ENCODE measurements around the gene PGP.

The PGP gene

DNA sequence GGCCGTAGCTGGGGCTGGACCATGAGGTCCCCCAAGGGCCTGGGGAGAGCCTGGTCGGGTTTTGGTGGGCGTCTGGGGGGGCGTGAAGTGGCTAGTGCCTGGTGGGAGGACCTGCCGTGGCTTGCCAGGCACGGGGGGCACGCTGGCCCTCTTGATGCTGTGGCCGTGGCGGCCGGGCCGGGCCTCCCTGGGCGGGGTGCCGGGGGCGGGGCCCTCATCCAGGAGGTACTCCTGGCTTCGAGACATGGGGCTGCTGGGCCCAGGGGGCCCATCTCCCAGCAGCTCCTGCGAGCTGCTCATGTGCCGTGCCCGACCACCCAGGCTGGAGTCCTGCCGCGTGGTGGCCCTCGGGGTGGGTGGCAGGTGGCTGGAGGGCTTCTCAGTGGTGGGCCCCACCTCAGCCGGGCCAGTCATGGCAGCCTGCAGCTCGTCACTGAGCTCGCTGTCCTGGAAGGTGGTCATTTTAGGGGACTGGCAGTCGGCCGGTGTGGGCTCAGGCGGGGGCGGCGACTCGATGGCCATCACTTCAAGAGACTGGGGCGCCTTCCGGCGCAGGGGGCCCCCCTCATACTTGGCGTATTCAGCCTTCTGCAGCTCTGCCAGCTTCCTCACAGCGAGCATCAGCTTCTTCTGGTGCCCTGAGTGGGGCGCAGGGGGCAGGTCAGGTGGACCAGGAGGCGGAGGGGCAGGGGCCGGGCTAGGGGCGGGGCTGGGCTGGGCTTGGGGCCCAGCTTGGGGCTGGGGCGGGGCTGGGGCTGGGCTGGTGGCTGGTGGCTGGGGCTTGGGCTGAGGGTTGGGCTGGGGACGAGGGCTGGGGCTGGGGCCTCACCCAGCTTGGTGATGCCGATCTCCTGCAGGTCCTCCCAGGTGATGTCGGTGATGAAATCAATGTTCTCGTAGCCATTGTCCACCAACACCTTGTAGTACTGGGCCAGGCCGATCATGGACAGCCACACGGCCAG lies 33.4 kb downstream of the PGP start:
- no peak for DNase-seq

DNA sequence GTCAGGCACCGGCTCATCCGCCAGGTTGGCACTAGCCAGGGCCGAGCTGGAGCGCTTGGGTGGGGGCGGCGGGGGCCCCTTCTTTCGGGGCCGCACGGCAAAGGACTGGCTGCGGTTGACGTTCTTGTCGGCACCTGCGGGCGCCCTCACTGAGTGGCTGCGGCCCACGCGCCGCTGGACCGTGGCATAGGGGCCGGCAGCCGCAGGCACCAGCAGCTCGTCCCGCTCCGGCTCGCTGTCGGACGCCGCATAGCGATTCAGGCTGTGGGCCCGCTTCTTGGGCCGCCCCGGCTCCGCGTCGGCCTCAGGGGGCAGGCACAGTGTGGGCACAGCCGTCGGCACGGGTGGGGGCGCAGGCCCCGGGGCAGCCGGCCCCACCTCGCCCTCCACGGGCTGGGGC lies 34.2 kb downstream of the PGP start:
- DNase-seq, result no peak

DNA sequence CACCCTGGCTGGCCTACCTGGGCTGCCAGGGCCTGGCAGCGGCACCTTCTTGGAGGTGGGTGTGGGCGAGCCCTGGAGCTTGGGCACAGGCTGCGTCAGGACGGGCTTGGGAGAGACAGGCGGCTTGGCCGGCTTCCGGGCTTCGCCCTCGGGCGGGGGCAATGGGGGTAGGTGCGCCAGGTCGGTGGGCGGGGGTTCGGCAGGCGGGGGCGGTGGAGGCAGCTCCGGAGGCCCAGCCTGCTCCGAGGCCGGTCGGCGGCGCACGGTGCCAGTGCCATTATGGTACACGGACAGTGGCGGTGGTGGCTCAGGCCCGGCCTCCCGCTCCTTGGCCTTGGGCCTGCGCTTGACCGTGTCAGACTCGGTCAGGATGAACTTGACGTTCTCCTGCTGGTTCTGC lies 35.1 kb downstream of the PGP start:
- no peak for DNase-seq

DNA sequence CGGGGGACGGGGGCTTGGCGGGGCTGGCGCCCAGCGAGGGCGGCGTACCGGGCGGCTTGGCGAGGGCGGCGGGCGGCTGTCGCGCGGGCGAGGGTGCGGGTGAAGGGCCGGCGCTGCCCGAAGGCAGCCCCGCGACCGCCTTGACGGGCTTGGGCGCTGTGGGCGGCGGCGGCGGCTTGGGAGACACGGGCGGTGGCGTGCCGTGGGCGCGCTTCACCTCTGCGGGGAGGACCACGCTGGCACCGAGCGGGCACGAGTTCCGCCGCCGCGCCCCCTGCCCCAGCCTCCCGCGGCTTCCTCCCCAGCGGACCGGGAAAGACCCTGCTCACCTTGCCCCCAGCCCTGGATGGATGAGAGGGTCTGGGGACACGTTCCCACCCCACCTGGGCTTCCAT lies 35.5 kb downstream of the PGP start:
- DNase-seq, result no peak

DNA sequence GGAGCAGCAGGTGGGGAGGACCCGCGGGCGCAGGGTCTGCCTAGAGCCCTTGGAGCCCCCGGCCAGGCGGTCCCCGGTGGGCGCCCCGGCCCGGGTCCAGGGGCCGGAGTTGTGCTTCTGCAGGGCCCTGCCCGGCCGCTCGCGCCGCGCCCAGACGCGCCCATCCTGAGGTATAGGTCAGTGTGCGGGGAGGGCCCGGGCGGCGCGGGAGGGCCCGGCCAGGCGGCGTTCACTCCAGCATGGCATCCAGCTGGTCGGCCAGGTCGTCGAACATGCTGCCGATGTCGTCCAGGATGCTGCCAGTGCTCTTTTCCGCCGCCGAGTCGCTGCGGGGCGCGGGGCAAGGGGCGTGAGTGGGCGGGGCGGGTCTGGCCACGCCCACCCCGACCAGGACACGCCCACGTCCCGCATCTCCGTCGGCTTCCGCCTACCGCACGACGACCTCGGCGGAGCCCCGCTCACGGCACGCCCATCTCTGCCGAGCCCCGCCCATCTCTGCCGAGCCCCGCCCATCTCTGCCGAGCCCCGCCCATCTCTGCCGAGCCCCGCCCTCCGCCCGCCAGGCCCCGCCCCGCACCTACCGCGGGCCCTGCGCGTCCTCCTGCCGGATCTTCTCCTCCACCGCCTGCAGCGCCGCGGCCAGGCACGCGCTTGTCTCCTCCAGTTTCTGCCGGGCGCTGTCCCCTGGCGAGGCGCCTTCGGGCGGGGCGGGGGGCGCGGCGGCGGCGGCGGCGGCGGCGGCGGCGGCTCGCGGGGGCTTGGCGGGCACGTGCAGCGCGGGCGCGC lies 36.1 kb downstream of the PGP start:
- peak in 1 of 2 donors; percentile 23 for DNase-seq

DNA sequence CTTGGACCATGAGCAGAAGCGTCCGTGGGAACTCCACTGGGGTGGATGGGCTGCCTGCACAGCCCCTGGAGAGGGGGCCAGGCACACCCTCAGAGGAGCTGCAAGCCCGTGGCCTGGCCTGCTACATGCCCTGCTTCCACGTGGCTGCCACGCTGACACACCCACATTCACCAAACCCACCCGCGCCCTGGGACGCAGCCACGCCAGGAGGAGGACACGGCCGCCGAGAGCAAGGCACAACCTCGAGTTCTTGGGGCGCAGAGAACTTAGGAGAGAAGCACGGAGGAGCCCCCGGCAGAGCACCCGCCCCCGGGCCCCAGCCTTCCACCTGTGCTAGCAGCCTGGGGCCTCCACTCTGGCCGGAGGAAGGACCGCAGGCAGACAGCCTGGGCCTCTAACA lies 37.1 kb downstream of the PGP start:
- DNase-seq, result no peak

DNA sequence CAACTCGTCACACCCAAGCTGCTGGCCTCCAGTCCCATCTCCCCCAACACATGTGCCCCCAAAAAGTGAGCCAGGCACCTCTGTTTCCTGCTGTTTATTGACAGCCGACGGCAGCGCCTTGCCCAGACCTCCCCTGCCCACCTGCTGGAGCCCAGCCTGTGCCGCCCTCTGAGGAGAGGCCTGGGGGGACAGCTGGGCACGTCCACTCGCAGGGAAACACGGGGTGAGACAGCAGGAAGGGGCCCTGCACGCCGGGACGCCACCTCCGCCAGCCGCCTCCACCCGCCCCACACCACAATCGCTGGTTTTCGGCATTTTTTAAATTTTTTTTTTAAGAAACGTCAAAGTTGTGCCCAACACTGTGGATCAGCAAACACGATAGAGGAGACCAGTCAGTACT lies 37.5 kb downstream of the PGP start:
- DNase-seq, result no peak

DNA sequence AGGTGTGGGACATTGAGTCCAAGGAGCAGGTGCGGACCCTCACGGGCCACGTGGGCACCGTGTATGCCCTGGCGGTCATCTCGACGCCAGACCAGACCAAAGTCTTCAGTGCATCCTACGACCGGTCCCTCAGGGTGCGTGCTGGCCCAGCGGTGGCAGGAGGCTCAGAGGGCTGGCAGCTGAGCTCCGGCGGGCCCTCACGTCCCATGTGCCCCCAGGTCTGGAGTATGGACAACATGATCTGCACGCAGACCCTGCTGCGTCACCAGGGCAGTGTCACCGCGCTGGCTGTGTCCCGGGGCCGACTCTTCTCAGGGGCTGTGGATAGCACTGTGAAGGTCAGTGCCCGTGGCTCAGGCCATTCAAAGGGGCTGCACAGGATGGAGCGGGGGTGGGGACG lies 38.6 kb downstream of the PGP start:
- no peak for DNase-seq

DNA sequence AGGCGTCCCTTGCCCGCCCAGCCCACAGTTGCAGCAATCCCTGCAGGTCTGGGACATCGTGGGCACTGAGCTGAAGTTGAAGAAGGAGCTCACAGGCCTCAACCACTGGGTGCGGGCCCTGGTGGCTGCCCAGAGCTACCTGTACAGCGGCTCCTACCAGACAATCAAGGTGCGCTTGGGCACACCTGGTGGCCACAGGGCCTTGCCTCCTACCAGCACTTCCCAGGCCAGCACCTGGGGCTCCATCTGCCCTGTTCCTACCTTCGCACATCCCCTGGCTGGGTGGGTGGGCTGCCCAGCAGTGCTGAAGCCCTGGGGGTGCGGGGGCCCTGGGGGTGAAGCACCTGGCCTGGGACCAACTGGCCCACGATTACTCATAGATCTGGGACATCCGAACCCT lies 39.2 kb downstream of the PGP start:
- no peak for DNase-seq

DNA sequence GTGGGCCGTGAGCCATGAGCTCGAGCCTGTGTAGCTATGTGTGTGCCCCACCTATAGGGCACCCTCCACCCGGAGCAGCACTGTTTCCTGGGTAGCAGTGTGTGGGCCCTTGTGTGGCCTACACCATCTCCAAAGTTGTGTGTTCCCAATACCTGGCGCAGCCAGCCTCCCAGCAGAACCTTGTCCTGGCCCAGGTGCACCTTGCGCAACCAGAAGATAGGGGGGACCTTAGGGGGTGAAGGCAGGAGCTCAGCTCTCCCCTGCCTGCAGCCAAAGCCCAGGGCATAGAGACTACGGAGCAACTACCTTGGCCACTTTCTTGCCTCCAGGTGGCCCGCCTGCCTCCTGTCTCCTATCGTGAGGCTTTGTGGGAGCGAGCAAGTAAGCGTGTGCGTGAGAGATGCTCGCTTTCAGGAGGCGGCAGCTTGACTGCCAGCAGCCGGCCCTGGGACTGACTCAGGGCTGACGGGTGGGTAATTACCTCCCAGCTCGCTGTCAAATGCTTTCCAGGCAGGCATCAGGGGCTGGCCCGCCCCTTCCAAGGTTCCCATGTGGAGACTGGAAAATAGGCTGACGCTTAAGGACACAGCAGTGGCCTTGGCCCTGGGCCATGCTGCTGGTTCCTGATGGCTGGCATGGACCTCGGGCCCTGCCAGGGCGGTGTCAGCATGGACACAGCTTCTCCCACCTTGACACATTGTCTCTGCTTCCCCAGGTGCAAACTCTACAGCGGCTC lies 40.1 kb downstream of the PGP start:
- no peak for DNase-seq

DNA sequence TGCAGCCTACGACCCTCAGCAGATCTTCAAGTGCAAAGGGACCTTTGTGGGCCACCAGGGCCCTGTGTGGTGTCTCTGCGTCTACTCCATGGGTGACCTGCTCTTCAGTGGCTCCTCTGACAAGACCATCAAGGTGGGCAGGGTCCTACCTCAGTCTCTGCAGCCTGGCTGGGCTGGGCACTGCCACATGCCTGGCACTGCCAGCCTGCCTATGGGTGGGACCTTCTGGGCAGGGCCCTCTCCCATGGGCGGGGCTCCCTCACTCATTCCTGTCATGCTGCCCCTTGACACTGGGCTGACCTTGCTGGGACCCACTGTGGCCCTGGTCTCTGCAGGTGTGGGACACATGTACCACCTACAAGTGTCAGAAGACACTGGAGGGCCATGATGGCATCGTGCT lies 40.7 kb downstream of the PGP start:
- no peak for DNase-seq

DNA sequence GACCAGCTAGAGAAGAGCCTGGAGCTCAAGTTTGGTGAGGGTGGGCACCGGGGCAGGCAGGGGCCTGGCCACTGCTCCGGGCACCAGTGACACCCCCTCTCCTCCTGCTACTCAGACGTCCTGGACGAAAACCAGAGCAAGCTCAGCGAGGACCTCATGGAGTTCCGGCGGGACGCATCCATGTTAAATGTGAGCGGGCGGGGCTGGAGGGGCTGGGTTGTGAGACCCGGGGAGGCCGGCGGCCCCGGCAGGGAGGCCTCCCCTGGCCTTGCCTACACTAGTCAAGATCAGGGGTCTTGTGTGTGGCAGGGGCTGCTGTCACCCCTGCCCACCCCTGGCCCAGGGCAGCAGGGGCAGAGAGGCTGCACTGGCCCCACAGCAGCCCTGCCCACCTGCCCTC lies 41.3 kb downstream of the PGP start:
- no peak for DNase-seq

DNA sequence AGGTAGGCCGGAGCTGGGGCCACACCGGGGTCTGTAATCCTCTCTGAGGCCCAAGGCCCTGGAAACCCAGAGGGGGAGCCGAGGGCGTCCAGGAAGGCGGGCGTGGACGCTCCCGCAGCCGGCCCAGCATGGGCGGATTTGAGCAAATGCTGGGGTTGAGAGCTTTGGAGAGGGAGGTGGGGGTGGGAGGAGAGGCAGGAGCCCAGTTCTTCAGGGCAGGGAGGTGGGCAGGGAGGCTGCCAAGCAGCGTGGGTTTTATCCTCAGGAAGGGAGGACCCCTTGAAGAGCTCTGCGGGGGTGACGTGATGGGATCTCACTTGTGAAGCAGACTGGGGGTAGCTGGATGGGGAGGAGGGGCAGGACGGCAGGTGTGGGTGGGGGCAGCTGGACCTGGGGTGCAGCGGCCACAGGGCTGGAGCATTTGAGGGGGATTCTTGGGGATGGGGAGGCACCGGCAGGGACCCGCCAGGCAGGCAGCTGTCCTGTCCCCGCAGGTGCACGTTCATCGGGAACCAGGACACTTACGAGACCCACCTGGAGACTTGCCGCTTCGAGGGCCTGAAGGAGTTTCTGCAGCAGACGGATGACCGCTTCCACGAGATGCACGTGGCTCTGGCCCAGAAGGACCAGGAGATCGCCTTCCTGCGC lies 41.8 kb downstream of the PGP start:
- DNase-seq, result no peak

DNA sequence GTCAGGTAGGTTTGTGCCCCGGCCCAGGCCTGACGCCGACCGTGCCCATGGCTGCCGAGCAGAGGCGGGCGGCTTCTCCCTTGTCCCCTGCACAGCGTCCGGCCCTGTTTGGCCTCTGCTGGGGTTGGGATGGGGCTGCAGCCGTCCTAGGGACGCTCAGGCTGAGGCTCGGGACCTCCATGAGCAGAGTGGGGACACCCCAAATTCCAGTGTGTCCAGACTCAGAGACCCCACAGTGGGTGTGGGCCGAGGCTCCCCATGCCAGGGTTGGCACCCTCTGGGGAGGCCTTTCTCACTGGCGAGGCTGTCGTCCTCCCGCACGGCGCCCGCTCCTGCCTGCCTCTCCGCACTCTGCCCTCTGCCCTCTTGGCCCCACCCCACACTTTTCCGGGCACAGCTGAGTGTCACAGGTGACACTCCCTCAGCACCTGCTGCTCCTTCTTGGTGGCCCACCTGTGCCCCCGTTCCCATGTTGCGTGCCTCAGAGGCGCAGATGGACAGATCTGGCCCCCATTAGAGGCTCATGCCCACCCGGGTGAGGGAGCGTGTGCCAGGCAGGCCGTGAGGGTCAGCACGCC lies 43.0 kb downstream of the PGP start:
- DNase-seq, result no peak

DNA sequence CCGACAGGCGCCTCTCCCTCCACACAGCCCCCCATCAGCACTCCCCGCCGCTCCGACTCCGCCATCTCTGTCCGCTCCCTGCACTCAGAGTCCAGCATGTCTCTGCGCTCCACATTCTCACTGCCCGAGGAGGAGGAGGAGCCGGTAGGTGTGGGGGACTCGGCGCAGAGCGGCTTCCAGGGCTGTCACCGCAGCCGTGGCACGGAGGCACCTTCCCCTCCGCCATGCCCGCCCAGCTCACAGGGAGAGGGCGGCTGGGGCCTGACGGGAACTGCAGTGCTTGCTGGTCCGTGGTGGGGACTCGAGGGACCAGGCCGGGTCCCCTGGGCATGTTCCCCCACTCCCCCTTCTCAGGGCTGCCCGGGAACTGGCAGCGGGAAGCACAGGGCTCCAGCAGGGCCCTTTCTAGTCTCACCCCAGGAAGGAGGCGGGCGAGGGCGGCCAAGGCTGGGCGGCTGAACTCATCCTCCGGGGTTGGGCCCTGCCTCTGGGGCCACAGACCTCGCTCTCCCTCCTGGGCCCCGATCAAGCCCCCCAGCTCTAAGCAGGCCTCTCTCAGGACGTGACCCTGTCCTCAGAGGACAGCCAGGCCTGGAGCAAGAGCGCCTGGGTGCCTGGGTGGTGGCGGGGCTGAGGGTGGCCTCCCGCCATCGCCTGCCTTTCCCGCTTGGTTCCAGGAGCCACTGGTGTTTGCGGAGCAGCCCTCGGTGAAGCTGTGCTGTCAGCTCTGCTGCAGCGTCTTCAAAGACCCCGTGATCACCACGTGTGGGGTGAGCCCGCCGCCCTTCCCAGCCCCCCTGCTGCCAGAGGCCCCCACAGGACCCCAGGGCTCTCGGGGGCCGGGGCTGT lies 43.8 kb downstream of the PGP start:
- DNase-seq, result no peak

DNA sequence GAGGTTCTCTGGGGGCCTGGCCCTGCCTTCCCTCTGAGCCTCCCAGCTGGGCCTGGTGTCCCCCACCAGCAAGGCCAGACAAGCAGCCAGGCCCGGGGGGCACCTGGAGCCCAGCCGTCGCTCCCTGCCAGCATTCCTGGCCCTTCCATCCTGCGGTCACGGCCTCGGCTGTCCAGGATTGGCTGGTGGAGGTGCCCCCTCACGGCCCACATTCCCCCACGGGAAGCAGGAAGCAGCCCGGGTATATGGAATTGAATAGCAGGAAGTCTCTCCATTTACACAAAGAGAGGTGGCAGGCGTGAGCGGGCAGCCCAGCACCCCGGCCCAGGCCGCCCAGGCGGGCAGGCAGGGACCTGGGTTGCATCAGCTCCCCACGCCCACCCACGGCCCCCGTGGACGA lies 44.6 kb downstream of the PGP start:
- DNase-seq, result no peak

DNA sequence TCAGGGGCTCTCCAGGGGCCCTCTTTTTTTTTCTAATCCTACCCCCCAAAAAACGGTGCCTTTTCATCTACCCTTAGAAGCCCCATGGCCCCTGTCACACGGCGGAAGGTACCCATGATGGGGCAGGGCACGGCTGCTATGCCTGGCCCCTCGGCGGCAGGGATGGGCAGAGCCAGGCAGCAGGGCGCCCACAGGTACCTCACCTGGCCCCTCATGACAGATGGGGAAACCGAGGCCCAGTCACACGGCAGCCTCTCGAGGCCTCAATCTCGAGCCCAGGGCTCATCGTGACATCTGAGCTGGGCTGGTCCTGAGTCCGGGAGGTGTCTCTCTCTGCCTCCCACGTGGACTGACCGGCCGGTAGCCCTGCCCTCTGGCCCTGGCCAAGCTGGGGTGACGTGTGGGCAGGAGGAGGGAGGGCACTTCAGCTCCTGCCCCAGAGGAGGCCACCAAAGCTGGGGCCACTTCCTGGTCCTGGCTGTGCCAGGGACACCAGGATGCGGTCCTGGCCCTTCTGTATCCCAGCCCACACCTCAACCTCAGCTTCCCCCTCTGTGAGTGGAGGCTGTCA lies 47.5 kb downstream of the PGP start:
- DNase-seq, result no peak

DNA sequence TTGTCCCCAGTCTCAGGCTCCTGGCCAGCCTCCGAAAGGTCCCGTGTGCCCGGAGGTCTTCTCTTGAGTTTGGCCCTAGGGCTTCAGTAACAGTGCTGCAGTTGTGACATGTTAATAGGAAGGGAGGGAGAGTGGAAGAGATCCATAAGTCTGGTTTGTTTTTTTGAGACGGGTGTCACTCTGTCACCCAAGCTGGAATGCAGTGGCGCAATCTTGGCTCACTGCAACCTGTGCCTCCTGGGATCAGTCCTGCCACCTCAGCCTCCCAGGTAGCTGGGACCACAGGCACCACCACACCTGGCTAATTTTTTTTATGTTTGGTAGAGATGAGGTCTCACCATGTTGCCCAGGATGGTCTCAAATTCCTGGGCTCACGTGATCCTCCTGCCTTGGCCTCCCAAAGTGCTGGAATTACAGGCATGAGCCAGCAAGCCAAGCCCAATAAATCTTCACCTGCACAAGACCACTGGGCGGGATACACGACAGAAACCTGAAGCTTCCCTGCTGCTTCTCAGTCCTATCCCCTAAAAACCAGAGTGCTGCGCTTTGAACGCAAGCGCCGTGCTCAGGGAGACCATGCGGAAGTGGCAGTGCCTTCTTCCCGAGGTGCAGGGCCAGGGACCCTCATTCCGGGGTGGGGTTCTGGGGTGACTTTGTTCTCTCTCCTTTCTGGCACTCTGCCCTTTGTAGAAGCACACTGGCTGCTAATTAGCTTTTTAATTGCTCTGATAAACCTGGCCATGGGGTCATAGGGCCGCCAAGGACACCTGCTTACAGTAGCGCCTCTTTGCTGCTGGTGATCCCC lies 48.2 kb downstream of the PGP start:
- DNase-seq, result no peak

DNA sequence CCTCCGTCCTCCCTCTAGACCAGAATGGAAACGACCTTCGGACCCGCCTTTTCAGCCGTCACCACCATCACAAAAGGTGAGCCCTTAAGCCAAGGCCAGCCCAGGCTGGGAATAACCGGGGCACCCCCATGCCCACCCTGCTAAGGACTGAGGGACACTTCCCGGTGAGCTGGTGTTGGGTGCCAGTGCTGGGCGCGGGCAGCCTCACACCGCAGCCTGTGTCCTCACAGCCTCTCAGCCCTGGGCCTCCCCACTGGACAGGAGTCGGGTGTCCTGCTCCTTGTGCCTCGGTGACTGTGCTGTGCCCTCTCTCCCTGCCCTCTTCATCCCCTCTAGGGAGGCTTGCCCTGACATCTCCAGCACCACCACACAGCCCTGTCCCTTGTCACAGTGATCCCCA lies 48.8 kb downstream of the PGP start:
- no peak for DNase-seq

DNA sequence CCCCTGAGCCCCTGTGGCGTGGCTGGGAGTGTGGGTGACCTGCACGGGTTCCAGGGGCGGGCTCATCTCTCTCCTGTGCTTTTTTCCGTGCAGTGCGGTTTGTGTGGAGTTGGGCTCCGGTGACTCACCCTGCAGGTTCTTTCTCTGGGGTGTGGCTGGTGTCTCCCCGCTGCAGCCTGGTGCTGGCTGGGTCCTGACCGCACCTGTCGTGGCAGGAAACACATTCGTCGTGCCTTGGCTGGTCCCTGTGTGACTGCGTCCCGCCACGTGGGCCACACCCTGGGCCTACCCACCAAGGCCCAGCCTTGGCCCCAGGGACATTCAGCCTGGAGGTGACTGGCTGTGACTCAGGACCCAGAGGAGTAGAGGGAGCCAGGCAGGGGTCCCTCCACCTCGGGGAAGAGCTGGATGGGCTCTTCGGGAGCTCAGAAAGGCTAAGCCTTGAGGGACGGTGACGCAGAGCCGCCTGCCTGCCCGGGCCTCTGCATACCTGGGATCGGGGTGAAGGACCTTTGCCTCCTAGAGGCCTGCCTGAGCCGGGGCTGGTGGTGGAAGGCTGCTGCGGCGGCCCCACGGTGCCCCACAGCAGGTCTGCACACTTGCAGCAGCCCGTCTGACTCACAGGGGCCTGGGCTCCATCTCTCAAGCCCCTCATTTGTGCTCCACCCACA lies 51.3 kb downstream of the PGP start:
- DNase-seq, result no peak
